Sigmoid colon (tissue), 7 donors: Measurements from ENCODE around the gene MTUS2. TPM values are rescaled to one million over a fixed set of nuclear protein-coding genes. Genes with fewer than 3 reads are reported as not detected.

ENCODE experiments used
- DNase-seq: peaks from one replicate; pipeline ENCODE4 v3.0.0-alpha.2; 2019
- H3K27ac ChIP-seq, 4 donors: fragments of 200-600 bp; sonication (generic); one replicate each; pipeline ENCODE4 v1.5.1; 2016 to 2019; ENCODE audit warnings: mild to moderate bottlenecking in 1 of 4
- H3K27me3 ChIP-seq, 3 donors: fragments of 200-600 bp; sonication (generic); one replicate each; pipeline ENCODE4 v1.5.1; 2019; ENCODE audit warnings: mild to moderate bottlenecking in 1 of 3
- H3K36me3 ChIP-seq, 4 donors: fragments of 200-600 bp; sonication (generic); one replicate each; pipeline ENCODE4 v1.5.1; 2016 to 2019
- H3K4me1 ChIP-seq, 4 donors: fragments of 200-600 bp; sonication (generic); one replicate each; pipeline ENCODE4 v1.5.1; 2017 to 2019
- H3K4me3 ChIP-seq, 4 donors: fragments of 200-600 bp; sonication (generic); one replicate each; pipeline ENCODE4 v1.5.1; 2017 to 2019; ENCODE audit warnings: mild to moderate bottlenecking in 2 of 4, moderate library complexity in 1 of 4
- H3K9me3 ChIP-seq, 4 donors: fragments of 200-600 bp in 3 of 4; sonication (generic) in 3 of 4; one replicate each; pipeline versions ENCODE4 v1.5.1 to v1.6.1; 2013 to 2019
- CTCF ChIP-seq, 4 experiments: fragments of 450-650 bp in 3 of 4; fragments of 200-600 bp in 1 of 4; IDR thresholded peaks; one replicate each; pipeline ENCODE4 v1.5.1; 2016 to 2019; ENCODE audit warnings: antibody characterized with exemption in 4 of 4, mild to moderate bottlenecking in 3 of 4, moderate library complexity in 2 of 4
- EP300 ChIP-seq, 4 donors: sonication (generic); formaldehyde crosslinking; IDR thresholded peaks; one replicate each; pipeline ENCODE4 v1.6.1; 2017; ENCODE audit warnings: antibody characterized with exemption in 4 of 4
- POLR2A ChIP-seq, 2 donors: fragments of 450-650 bp; IDR thresholded peaks; one replicate each; pipeline ENCODE4 v1.6.1; 2016; ENCODE audit warnings: antibody characterized with exemption in 2 of 2, mild to moderate bottlenecking in 2 of 2, moderate library complexity in 2 of 2
- POLR2AphosphoS5 ChIP-seq, 4 donors: sonication (generic); formaldehyde crosslinking; IDR thresholded peaks; one replicate each; pipeline ENCODE4 v1.6.1; 2017; ENCODE audit warnings: antibody characterized with exemption in 4 of 4
- WGBS, 2 donors: extraction: QIAGEN DNeasy Blood & Tissue Kit; methylation state at CpG; one replicate each; pipeline ENCODE4 v1.1.7; 2013; 5-methylcytosine and 5-hydroxymethylcytosine counted together
- intact Hi-C: fragments of 100-400 bp; cut with DNase I; formaldehyde crosslinking; loops from one replicate; pipeline ENCODE4 v1.15.1; 2023
- polyA plus RNA-seq, 3 donors: library from polyadenylated mRNA; stranded (reverse); fragments of 200-250 nt; gene quantifications; one replicate each; pipeline ENCODE4 v1.2.3, GENCODE V29; 2013
- total RNA-seq, 4 donors: library from RNA; depleted of rRNA; stranded (reverse); fragments of >200 nt; gene quantifications; one replicate each; pipeline ENCODE4 v1.1.0, GENCODE V29; 2016
- donor health status: healthy with polysubstance abuse.
- donor health status: Bipolar disorder and iron deficiency.
- donor health status: healthy.

MTUS2 gene
- total and polyA plus RNA-seq, 7 donors, result 0.23 to 2.2 (median 0.85) TPM; not detected in 1

- 0 to 1% methylated on average over 55 of the region's 55 CpGs for WGBS, 2 donors
- TF ChIP-seq POLR2A (IDR thresholded peaks at IDR 0.05) (no peak), CTCF (IDR thresholded peaks at IDR 0.05) (peak in 1 of 4 experiments; percentile 16)
- Histone ChIP-seq H3K36me3 (no peaks in the 10 kb centered on the region), H3K4me1 (peaks cover 0 to 18% (median 16%) of the 10 kb centered on the region in 4 donors), H3K9me3 (peaks cover 0 to 5% (median 0%) of the 10 kb centered on the region in 4 donors), H3K27me3 (peaks cover 11 to 33% (median 31%) of the 10 kb centered on the region in 3 donors), H3K27ac (no peak overlapping the region), H3K4me3 (peak overlapping the region in 3 of 4 donors; percentile 35 to 57 (median 51))
- no peak for DNase-seq
- intact Hi-C loops, result loop anchor here (2.0 to 5.0 kb wide), 2 partner anchors 441 to 543 kb away; no protein-coding TSS in a partner anchor
These were observed 422 bp upstream of the MTUS2 start for GRCh38 chr13:28819735-28820098.

- Histone ChIP-seq H3K27me3 (peaks cover 7 to 26% (median 23%) of the 10 kb centered on the region in 3 donors), H3K36me3 (no peaks in the 10 kb centered on the region), H3K4me1 (peaks cover 0 to 18% (median 16%) of the 10 kb centered on the region in 4 donors), H3K9me3 (peaks cover 0 to 3% (median 0%) of the 10 kb centered on the region in 4 donors), H3K4me3 (no peak overlapping the region), H3K27ac (no peak overlapping the region)
- 86 to 95% methylated on average over 5 of the region's 5 CpGs for WGBS, 2 donors
- DNase-seq, result no peak
- intact Hi-C loops, result loop anchor here (5.0 kb wide), 1 partner anchor 540 kb away; no protein-coding TSS in a partner anchor
- TF ChIP-seq POLR2A (IDR thresholded peaks at IDR 0.05) (no peak), POLR2AphosphoS5 (IDR thresholded peaks at IDR 0.05) (no peak)
These were observed 2.0 kb downstream of the MTUS2 start for GRCh38 chr13:28822151-28822550.

GRCh38 chr13:28822801-28823200, 2.7 kb downstream of the MTUS2 start:
- peaks cover 0 to 18% (median 16%) of the 10 kb centered on the region in 4 donors for H3K4me1 ChIP-seq
- no peak overlapping the region for H3K4me3 ChIP-seq
- intact Hi-C loops, result loop anchor here (5.0 kb wide), 1 partner anchor 540 kb away; no protein-coding TSS in a partner anchor
- no peak overlapping the region for H3K27ac ChIP-seq
- 66 to 72% methylated on average over 3 of the region's 3 CpGs for WGBS, 2 donors
- no peaks in the 10 kb centered on the region for H3K9me3 ChIP-seq
- DNase-seq, result no peak
- TF ChIP-seq POLR2A (IDR thresholded peaks at IDR 0.05) (no peak), CTCF (IDR thresholded peaks at IDR 0.05) (no peak), POLR2AphosphoS5 (IDR thresholded peaks at IDR 0.05) (no peak), EP300 (IDR thresholded peaks at IDR 0.05) (no peak)
- peaks cover 7 to 19% (median 17%) of the 10 kb centered on the region in 3 donors for H3K27me3 ChIP-seq
- H3K36me3 ChIP-seq, result no peaks in the 10 kb centered on the region

- Histone ChIP-seq H3K36me3 (no peaks in the 10 kb centered on the region), H3K27ac (no peak overlapping the region), H3K9me3 (peaks cover 0 to 8% (median 3%) of the 10 kb centered on the region in 4 donors), H3K4me3 (no peak overlapping the region), H3K27me3 (peaks cover 0 to 2% (median 2%) of the 10 kb centered on the region in 3 donors), H3K4me1 (peaks cover 0 to 9% (median 7%) of the 10 kb centered on the region in 4 donors)
- intact Hi-C loops, result no loop called here
- TF ChIP-seq POLR2A (IDR thresholded peaks at IDR 0.05), result no peak
- TF ChIP-seq POLR2AphosphoS5 (IDR thresholded peaks at IDR 0.05), result no peak
- TF ChIP-seq EP300 (IDR thresholded peaks at IDR 0.05), result no peak
- no peak for TF ChIP-seq CTCF (IDR thresholded peaks at IDR 0.05)
- WGBS, 2 donors, result 77 to 80% methylated on average over 3 of the region's 3 CpGs
- DNase-seq, result no peak
These were observed 5.2 kb downstream of the MTUS2 start for GRCh38 chr13:28825379-28825778.

- Histone ChIP-seq H3K4me1 (no peaks in the 10 kb centered on the region), H3K27ac (no peak overlapping the region), H3K4me3 (no peak overlapping the region), H3K27me3 (no peaks in the 10 kb centered on the region), H3K36me3 (no peaks in the 10 kb centered on the region), H3K9me3 (peaks cover 0 to 11% (median 5%) of the 10 kb centered on the region in 4 donors)
- WGBS, 2 donors, result 91 to 97% methylated on average over 1 of the region's 1 CpG
- TF ChIP-seq POLR2A (IDR thresholded peaks at IDR 0.05), result no peak
- TF ChIP-seq EP300 (IDR thresholded peaks at IDR 0.05), result no peak
- TF ChIP-seq CTCF (IDR thresholded peaks at IDR 0.05), result no peak
- no peak for TF ChIP-seq POLR2AphosphoS5 (IDR thresholded peaks at IDR 0.05)
- no peak for DNase-seq
- intact Hi-C loops, result no loop called here
These were observed 6.2 kb downstream of the MTUS2 start for GRCh38 chr13:28826368-28826767.
